Urinary bladder (tissue), 4 donors: ENCODE data around the gene FCER2. TPM values are rescaled to one million over a fixed set of nuclear protein-coding genes. Genes with fewer than 3 reads are reported as not detected.

Source experiments
- DNase-seq: peaks from one replicate; pipeline ENCODE4 v3.0.0-alpha.2; 2015; ENCODE audit errors: extremely low spot score
- H3K27ac ChIP-seq: one replicate; pipeline ENCODE4 v1.5.1; 2013; ENCODE audit warnings: low read depth, mild to moderate bottlenecking, moderate library complexity
- H3K36me3 ChIP-seq: one replicate; pipeline ENCODE4 v1.6.1; 2013; ENCODE audit warnings: mild to moderate bottlenecking, moderate library complexity; ENCODE audit not compliant: insufficient read depth
- H3K4me1 ChIP-seq: one replicate; pipeline ENCODE4 v1.6.1; 2013; ENCODE audit warnings: mild to moderate bottlenecking, moderate library complexity; ENCODE audit not compliant: insufficient read depth
- H3K4me3 ChIP-seq: one replicate; pipeline ENCODE4 v1.5.1; 2013; ENCODE audit warnings: low read depth, low read length
- WGBS: extraction: QIAGEN DNeasy Blood & Tissue Kit; methylation state at CpG from one replicate; pipeline ENCODE4 v1.1.7; 2013; 5-methylcytosine and 5-hydroxymethylcytosine counted together
- polyA plus RNA-seq: library from polyadenylated mRNA; stranded (reverse); fragments of 200-250 nt; gene quantifications from one replicate; pipeline ENCODE4 v1.2.3, GENCODE V29; 2013
- total RNA-seq: library from RNA; depleted of rRNA; stranded (reverse); fragments of >200 nt; gene quantifications from one replicate; pipeline ENCODE4 v1.2.3, GENCODE V29; 2014
- donor health status: healthy with polysubstance abuse.
- donor health status: healthy.

FCER2 gene
- total and polyA plus RNA-seq, 2 donors = 0.21 to 0.90 TPM

- no peak for DNase-seq
- Histone ChIP-seq H3K36me3 (no peaks in the 10 kb centered on the region), H3K4me3 (no peak overlapping the region), H3K27ac (no peak overlapping the region), H3K4me1 (no peaks in the 10 kb centered on the region)
- WGBS = 80% methylated on average over 19 of the region's 19 CpGs
Measured at GRCh38 chr19:7739801-7740681, 38.1 kb upstream of the FCER2 start.

GRCh38 chr19:7739211-7739755 lies 37.4 kb upstream of the FCER2 start:
- DNase-seq = no peak
- Histone ChIP-seq H3K4me3 (no peak overlapping the region), H3K27ac (no peak overlapping the region), H3K36me3 (no peaks in the 10 kb centered on the region), H3K4me1 (no peaks in the 10 kb centered on the region)
- 41% methylated on average over 2 of the region's 2 CpGs for WGBS

GRCh38 chr19:7738023-7738422 lies 36.1 kb upstream of the FCER2 start:
- DNase-seq = no peak
- Histone ChIP-seq H3K4me3 (no peak overlapping the region), H3K4me1 (no peaks in the 10 kb centered on the region), H3K27ac (no peak overlapping the region), H3K36me3 (no peaks in the 10 kb centered on the region)
- WGBS = 82% methylated on average over 7 of the region's 7 CpGs

GRCh38 chr19:7737215-7737614 lies 35.3 kb upstream of the FCER2 start:
- no peak for DNase-seq
- H3K4me1 ChIP-seq = no peaks in the 10 kb centered on the region
- 78% methylated on average over 11 of the region's 11 CpGs for WGBS
- no peak overlapping the region for H3K27ac ChIP-seq
- no peak overlapping the region for H3K4me3 ChIP-seq
- H3K36me3 ChIP-seq = no peaks in the 10 kb centered on the region

GRCh38 chr19:7736148-7736547 lies 34.2 kb upstream of the FCER2 start:
- Histone ChIP-seq H3K36me3 (no peaks in the 10 kb centered on the region), H3K27ac (no peak overlapping the region), H3K4me1 (no peaks in the 10 kb centered on the region), H3K4me3 (no peak overlapping the region)
- WGBS = 41% methylated on average over 1 of the region's 1 CpG
- no peak for DNase-seq

- Histone ChIP-seq H3K4me3 (no peak overlapping the region), H3K36me3 (no peaks in the 10 kb centered on the region), H3K27ac (no peak overlapping the region), H3K4me1 (no peaks in the 10 kb centered on the region)
- 51% methylated on average over 12 of the region's 12 CpGs for WGBS
- DNase-seq = no peak
Measured at GRCh38 chr19:7734220-7735203, 32.6 kb upstream of the FCER2 start.

- 71% methylated on average over 6 of the region's 6 CpGs for WGBS
- H3K4me3 ChIP-seq = no peak overlapping the region
- no peaks in the 10 kb centered on the region for H3K36me3 ChIP-seq
- DNase-seq = no peak
- no peaks in the 10 kb centered on the region for H3K4me1 ChIP-seq
- H3K27ac ChIP-seq = no peak overlapping the region
Measured at GRCh38 chr19:7733376-7733775, 31.4 kb upstream of the FCER2 start.

- no peaks in the 10 kb centered on the region for H3K4me1 ChIP-seq
- 57% methylated on average over 9 of the region's 9 CpGs for WGBS
Measured at GRCh38 chr19:7732045-7732444, 30.1 kb upstream of the FCER2 start, which contains the start of gene CLEC4G. CLEC4G (minus strand) TSS chr19:7732110; CDS start chr19:7732102, 8 bp downstream.

GRCh38 chr19:7731615-7732014 lies 29.7 kb upstream of the FCER2 start:
- 73% methylated on average over 5 of the region's 5 CpGs for WGBS
- no peaks in the 10 kb centered on the region for H3K4me1 ChIP-seq

More at GRCh38 chr19:7732045-7732444, 30.1 kb upstream of the FCER2 start, which contains the start of gene CLEC4G:
- Histone ChIP-seq H3K27ac (no peak within 1 kb of the TSS), H3K4me3 (no peak within 1 kb of the TSS), H3K36me3 (no peaks in the 10 kb centered on the region)
- DNase-seq = no peak

GRCh38 chr19:7731218-7731595 lies 29.3 kb upstream of the FCER2 start:
- no peaks in the 10 kb centered on the region for H3K4me1 ChIP-seq
- H3K27ac ChIP-seq = no peak overlapping the region
- 55% methylated on average over 39 of the region's 39 CpGs for whole genome bisulfite sequencing
- no peak overlapping the region for H3K4me3 ChIP-seq
- H3K36me3 ChIP-seq = no peaks in the 10 kb centered on the region
- DNase-seq = no peak

More at GRCh38 chr19:7731615-7732014, 29.7 kb upstream of the FCER2 start:
- no peak for DNase-seq
- Histone ChIP-seq H3K36me3 (no peaks in the 10 kb centered on the region), H3K27ac (no peak overlapping the region), H3K4me3 (no peak overlapping the region)

- Histone ChIP-seq H3K27ac (no peak overlapping the region), H3K4me3 (no peak overlapping the region), H3K36me3 (no peaks in the 10 kb centered on the region), H3K4me1 (no peaks in the 10 kb centered on the region)
- no peak for DNase-seq
- 3% methylated on average over 78 of the region's 78 CpGs for WGBS
Measured at GRCh38 chr19:7730286-7731217, 28.6 kb upstream of the FCER2 start.

- Histone ChIP-seq H3K27ac (no peak overlapping the region), H3K4me3 (no peak overlapping the region)
- WGBS = 4% methylated on average over 34 of the region's 34 CpGs
Measured at GRCh38 chr19:7729831-7730285, 27.9 kb upstream of the FCER2 start.

More at GRCh38 chr19:7729831-7730285, 27.9 kb upstream of the FCER2 start:
- no peaks in the 10 kb centered on the region for H3K36me3 ChIP-seq
- no peak for DNase-seq
- no peaks in the 10 kb centered on the region for H3K4me1 ChIP-seq
